HG03103 (cell line): ENCODE results near the gene C10orf53.

ENCODE experiments used
- ATAC-seq: cut with Tn5 transposase; IDR thresholded peaks from one replicate; pipeline ENCODE4 v1.9.1; 2021; ENCODE audit warnings: low read depth; ENCODE audit not compliant: unreplicated experiment

C10orf53 gene

GRCh38 chr10:49679480-49679893 is at the start of gene C10orf53:
Gene C10orf53, plus strand, starts transcription at chr10:49679651. Its CDS starts 47 bp downstream, at chr10:49679698.
- ATAC-seq, result no peak

GRCh38 chr10:49631975-49632374 is 47.5 kb upstream of the C10orf53 start:
- ATAC-seq, result no peak

- ATAC-seq, result no peak
Measured at GRCh38 chr10:49632406-49633317, 46.8 kb upstream of the C10orf53 start.

- ATAC-seq, result no peak
Measured at GRCh38 chr10:49633327-49634068, 46.0 kb upstream of the C10orf53 start.

- no peak for ATAC-seq
Measured at GRCh38 chr10:49634069-49634660, 45.3 kb upstream of the C10orf53 start.

GRCh38 chr10:49642311-49642710 is 37.1 kb upstream of the C10orf53 start:
- ATAC-seq, result no peak

- ATAC-seq, result no peak
Measured at GRCh38 chr10:49643241-49644034, 36.0 kb upstream of the C10orf53 start.

GRCh38 chr10:49644035-49644646 is 35.3 kb upstream of the C10orf53 start:
- no peak for ATAC-seq

GRCh38 chr10:49645417-49645816 is 34.0 kb upstream of the C10orf53 start:
- ATAC-seq, result no peak

GRCh38 chr10:49645871-49646870 is 33.3 kb upstream of the C10orf53 start:
- ATAC-seq, result no peak

GRCh38 chr10:49647554-49647953 is 31.9 kb upstream of the C10orf53 start:
- no peak for ATAC-seq

- ATAC-seq, result no peak
Measured at GRCh38 chr10:49647985-49648795, 31.3 kb upstream of the C10orf53 start.

GRCh38 chr10:49649294-49649693 is 30.2 kb upstream of the C10orf53 start:
- ATAC-seq, result no peak

GRCh38 chr10:49649936-49650723 is 29.3 kb upstream of the C10orf53 start:
- no peak for ATAC-seq

GRCh38 chr10:49650724-49651034 is 28.8 kb upstream of the C10orf53 start:
- no peak for ATAC-seq

GRCh38 chr10:49651039-49651835 is 28.2 kb upstream of the C10orf53 start:
- ATAC-seq, result no peak

GRCh38 chr10:49651917-49652316 is 27.5 kb upstream of the C10orf53 start:
- no peak for ATAC-seq
